Adrenal gland (tissue), 12 donors: ENCODE measurements around the gene MAEA. TPM values are rescaled to one million over a fixed set of nuclear protein-coding genes. Genes with fewer than 3 reads are reported as not detected.
A peak's percentile ranks its signal among the peaks of the same experiment; 100 is the strongest.

ENCODE experiments used
- DNase-seq, 7 donors: peaks; one replicate each; pipeline ENCODE4 v3.0.0-alpha.2; 2019 to 2020
- H3K27ac ChIP-seq, 5 donors: fragments of 200-600 bp; sonication (generic) in 4 of 5; 1 replicate in 3 of 5; 2 replicates in 2 of 5; pipeline versions ENCODE4 v1.5.1 to v1.8.0; 2016 to 2020; ENCODE audit warnings: mild to moderate bottlenecking in 1 of 5
- H3K27me3 ChIP-seq: fragments of 200-600 bp; 2 replicates; pipeline ENCODE4 v1.8.0; 2021
- H3K36me3 ChIP-seq, 2 donors: fragments of 200-600 bp; replicated peaks in 1 of 2; 1 replicate in 1 of 2; 2 replicates in 1 of 2; pipeline versions ENCODE4 v1.5.1 to v1.8.0; 2018 to 2022
- H3K4me1 ChIP-seq, 2 donors: fragments of 200-600 bp; replicated peaks in 1 of 2; 1 replicate in 1 of 2; 2 replicates in 1 of 2; pipeline versions ENCODE4 v1.5.1 to v1.8.0; 2018 to 2021
- H3K4me3 ChIP-seq, 4 donors: fragments of 200-600 bp; sonication (generic) in 3 of 4; one replicate each; pipeline ENCODE4 v1.5.1; 2016 to 2018
- H3K9me3 ChIP-seq, 3 donors: fragments of 200-600 bp; sonication (generic) in 1 of 3; replicated peaks in 1 of 3; 1 replicate in 2 of 3; 2 replicates in 1 of 3; pipeline versions ENCODE4 v1.5.1 to v1.8.0; 2016 to 2021
- POLR2A ChIP-seq, 2 donors: fragments of 450-650 bp; IDR thresholded peaks; one replicate each; pipeline ENCODE4 v1.6.1; 2017; ENCODE audit warnings: antibody characterized with exemption in 2 of 2, mild to moderate bottlenecking in 2 of 2, moderate library complexity in 1 of 2
- WGBS, 4 donors: extraction: QIAGEN DNeasy Blood & Tissue Kit in 2 of 4; methylation state at CpG; one replicate each; pipeline versions ENCODE4 v1.1.5 to v1.1.7; 2013 to 2017; 5-methylcytosine and 5-hydroxymethylcytosine counted together
- intact Hi-C, 2 donors: fragments of 100-400 bp; cut with DNase I; formaldehyde crosslinking; loops; one replicate each; pipeline versions ENCODE4 v1.14.1 to v1.15.0; 2022 to 2023
- polyA plus RNA-seq, 3 donors: library from polyadenylated mRNA; stranded (reverse); fragments of 200-250 nt in 2 of 3; fragments of 350-450 nt in 1 of 3; fragmentation: Illumina TruSeq in 1 of 3; extraction: RNeasy Lipid Tissue Mini Kit (QIAGEN cat#74804) in 1 of 3; gene quantifications; one replicate each; pipeline ENCODE4 v1.2.3, GENCODE V29; 2013 to 2014
- total RNA-seq, 9 donors: library from RNA; depleted of rRNA in 4 of 9; stranded (reverse); fragments of >200 nt in 4 of 9; fragments of 120-200 nt in 1 of 9; fragmentation: NEBNext Ultra II Directional in 1 of 9; extraction: Animal tissue kit (Norgen Biotek cat#: 25700) in 1 of 9; gene quantifications; one replicate each; pipeline versions ENCODE4 v1.1.0 to v1.2.4, GENCODE V29; 2013 to 2023
- TF ChIP-seq, protein P1 (sequence below), 6 experiments: fragments of 450-650 bp in 4 of 6; fragments of 200-600 bp in 2 of 6; sonication (generic) in 1 of 6; IDR thresholded peaks; 1 replicate in 5 of 6; 2 replicates in 1 of 6; pipeline versions ENCODE4 v1.5.1 to v1.8.0; 2016 to 2021; ENCODE audit warnings: antibody characterized with exemption in 6 of 6, mild to moderate bottlenecking in 2 of 6, moderate library complexity in 1 of 6
- donor health status: healthy with polysubstance abuse.
- donor health status: Bipolar disorder and iron deficiency.
- donor health status: DM: yes; HTN: yes; CAD: no.
- donor health status: DM: no; HTN: no; CAD: no.
- donor health status: DM: no; HTN: no; CAD: no.
- donor health status: DM: yes; HTN: yes; CAD: no.

Gene MAEA
- total and polyA plus RNA-seq, 12 donors, result 35.6 to 103 (median 75.1) TPM

DNA sequence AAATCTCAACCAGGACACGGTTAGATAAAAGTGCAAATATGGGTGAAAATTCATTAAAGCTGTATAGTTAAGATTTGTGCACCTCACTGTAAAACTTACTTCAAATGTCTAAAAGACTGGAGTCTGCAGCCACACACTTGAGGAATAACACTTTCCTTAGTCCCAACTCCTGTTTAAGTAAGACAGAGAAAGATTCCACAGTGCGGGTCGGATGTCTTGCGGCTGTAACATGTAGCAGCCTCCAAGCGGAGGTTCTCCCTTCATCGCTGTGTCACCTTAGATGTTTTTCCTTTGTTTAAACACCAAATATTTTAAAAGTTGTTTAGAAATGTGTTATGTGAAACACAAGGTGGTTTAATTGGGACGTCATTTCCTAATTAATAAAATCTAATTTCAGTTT, 905 bp upstream of the MAEA start:
- 56 to 60% (median 58%) methylated on average over 7 of the region's 7 CpGs for WGBS, 4 donors
- Histone ChIP-seq H3K4me3 (peak overlapping the region in 1 of 4 donors; percentile 100), H3K9me3 (no peaks in the 10 kb centered on the region), H3K27ac (peak overlapping the region in 4 of 5 donors; percentile 81 to 99 (median 94)), H3K4me1 (peaks cover 14 to 36% of the 10 kb centered on the region in 2 donors), H3K27me3 (no peaks in the 10 kb centered on the region), H3K36me3 (no peaks in the 10 kb centered on the region)
- TF ChIP-seq POLR2A (IDR thresholded peaks at IDR 0.05), result no peak
- TF ChIP-seq, protein P1, sequence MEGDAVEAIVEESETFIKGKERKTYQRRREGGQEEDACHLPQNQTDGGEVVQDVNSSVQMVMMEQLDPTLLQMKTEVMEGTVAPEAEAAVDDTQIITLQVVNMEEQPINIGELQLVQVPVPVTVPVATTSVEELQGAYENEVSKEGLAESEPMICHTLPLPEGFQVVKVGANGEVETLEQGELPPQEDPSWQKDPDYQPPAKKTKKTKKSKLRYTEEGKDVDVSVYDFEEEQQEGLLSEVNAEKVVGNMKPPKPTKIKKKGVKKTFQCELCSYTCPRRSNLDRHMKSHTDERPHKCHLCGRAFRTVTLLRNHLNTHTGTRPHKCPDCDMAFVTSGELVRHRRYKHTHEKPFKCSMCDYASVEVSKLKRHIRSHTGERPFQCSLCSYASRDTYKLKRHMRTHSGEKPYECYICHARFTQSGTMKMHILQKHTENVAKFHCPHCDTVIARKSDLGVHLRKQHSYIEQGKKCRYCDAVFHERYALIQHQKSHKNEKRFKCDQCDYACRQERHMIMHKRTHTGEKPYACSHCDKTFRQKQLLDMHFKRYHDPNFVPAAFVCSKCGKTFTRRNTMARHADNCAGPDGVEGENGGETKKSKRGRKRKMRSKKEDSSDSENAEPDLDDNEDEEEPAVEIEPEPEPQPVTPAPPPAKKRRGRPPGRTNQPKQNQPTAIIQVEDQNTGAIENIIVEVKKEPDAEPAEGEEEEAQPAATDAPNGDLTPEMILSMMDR (IDR thresholded peaks at IDR 0.05), result no peak
- DNase-seq, result peak in 1 of 7 donors; percentile 49
- intact Hi-C loops, result no loop called here

DNA sequence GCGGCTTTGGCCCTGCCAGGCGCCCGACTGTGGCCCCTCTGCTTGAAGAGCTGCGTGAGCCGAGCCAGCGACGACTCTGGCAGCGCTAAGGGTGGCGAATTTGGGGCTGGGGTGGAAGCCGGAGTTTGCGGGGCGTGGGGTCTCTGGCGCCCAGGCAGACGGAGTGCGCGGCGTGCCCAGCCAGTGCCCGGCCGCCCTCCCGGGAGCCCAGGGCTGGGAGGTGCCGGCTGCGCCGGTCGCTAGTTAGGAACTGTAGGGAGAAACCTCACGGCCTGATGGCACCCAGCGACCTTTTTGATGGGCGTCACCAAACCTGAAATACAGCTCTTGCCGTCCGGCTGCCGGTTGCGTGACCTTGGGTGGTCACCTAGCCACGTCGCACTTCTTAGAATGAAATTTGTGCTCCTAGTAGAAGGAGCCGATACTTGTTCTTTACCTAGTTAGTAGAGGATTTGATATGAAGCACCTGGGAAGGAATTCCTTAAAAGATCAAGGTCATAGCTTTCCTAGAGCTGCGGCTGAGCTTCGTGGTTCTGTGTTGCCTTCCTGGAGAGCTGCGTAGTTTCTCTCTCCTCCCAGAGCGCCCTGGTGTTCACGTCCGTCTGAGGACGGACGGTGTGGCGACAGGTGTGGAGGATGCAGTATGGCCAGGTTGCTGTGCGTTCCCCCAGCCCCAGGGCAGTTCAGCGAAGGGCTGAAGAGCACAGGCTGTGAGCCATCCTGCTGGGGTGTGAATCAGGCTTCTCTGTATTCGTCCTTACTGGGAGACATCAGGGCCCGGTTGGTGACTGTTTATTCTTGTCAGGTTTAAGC, 680 bp downstream of the MAEA start:
- H3K4me3 ChIP-seq, result peak overlapping the region; percentile 33 to 100 (median 92)
- WGBS, 4 donors, result 0 to 2% (median 1%) methylated on average over 20 to 47 of the region's 47 CpGs
- H3K9me3 ChIP-seq, result no peaks in the 10 kb centered on the region
- peak overlapping the region; percentile 28 to 99 (median 91) for H3K27ac ChIP-seq
- H3K36me3 ChIP-seq, result no peaks in the 10 kb centered on the region
- no peaks in the 10 kb centered on the region for H3K27me3 ChIP-seq
- H3K4me1 ChIP-seq, result peaks cover 20 to 50% of the 10 kb centered on the region in 2 donors
- DNase-seq, result peak in 4 of 7 donors; percentile 53 to 69 (median 64)
- TF ChIP-seq, protein P1 (IDR thresholded peaks at IDR 0.05), result no peak
- peak in 1 of 2 donors; percentile 54 for TF ChIP-seq POLR2A (IDR thresholded peaks at IDR 0.05)
- intact Hi-C loops, result loop anchor here (5.0 to 10.0 kb wide), 2 partner anchors 54 to 57 kb away; partner anchors contain the start of gene UVSSA (in 2 of the 2)

DNA sequence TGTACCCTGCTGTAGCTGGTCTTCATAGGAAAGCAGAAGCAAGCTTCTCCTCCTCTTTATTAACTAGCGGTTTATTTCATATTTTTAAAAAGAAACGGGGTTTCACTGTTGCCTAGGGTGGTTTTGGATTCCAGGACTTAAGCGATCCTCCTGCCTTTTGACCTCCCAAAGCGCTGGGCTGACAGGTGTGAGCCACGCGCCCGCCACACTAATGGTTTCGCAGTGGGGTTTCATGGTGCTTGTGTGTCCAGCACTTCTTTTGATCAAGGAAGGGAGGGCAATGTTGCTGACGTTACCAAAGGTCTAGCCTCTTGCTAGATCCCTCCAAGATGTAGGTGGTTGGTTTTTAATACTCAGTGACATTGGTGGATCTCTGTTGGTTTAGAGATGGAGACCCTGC, 1.4 kb downstream of the MAEA start:
- no peaks in the 10 kb centered on the region for H3K36me3 ChIP-seq

More for the DNA sequence above, 1.4 kb downstream of the MAEA start:
- DNase-seq, result peak in 1 of 7 donors; percentile 45
- TF ChIP-seq, protein P1 (IDR thresholded peaks at IDR 0.05), result no peak
- TF ChIP-seq POLR2A (IDR thresholded peaks at IDR 0.05), result no peak
- intact Hi-C loops, result loop anchor here (5.0 to 10.0 kb wide), 2 partner anchors 54 to 56 kb away; partner anchors contain the start of gene UVSSA (in 2 of the 2)
- Histone ChIP-seq H3K4me3 (peak overlapping the region in 1 of 4 donors; percentile 100), H3K9me3 (no peaks in the 10 kb centered on the region), H3K27ac (peak overlapping the region in 4 of 5 donors; percentile 81 to 99 (median 94)), H3K4me1 (peaks cover 20 to 51% of the 10 kb centered on the region in 2 donors), H3K27me3 (no peaks in the 10 kb centered on the region)
- WGBS, 4 donors, result 55 to 61% (median 57%) methylated on average over 9 of the region's 9 CpGs
